ENCODE results near the gene KRT222. TPM values are rescaled to one million over a fixed set of nuclear protein-coding genes. Genes with fewer than 3 reads are reported as not detected.

Gene KRT222
- not detected for total RNA-seq
- long read RNA-seq, partial matches to known transcripts = 0 of 1 reads
- long read RNA-seq, other reads (novel, unspliced or antisense) = 0 of 1 reads

DNA sequence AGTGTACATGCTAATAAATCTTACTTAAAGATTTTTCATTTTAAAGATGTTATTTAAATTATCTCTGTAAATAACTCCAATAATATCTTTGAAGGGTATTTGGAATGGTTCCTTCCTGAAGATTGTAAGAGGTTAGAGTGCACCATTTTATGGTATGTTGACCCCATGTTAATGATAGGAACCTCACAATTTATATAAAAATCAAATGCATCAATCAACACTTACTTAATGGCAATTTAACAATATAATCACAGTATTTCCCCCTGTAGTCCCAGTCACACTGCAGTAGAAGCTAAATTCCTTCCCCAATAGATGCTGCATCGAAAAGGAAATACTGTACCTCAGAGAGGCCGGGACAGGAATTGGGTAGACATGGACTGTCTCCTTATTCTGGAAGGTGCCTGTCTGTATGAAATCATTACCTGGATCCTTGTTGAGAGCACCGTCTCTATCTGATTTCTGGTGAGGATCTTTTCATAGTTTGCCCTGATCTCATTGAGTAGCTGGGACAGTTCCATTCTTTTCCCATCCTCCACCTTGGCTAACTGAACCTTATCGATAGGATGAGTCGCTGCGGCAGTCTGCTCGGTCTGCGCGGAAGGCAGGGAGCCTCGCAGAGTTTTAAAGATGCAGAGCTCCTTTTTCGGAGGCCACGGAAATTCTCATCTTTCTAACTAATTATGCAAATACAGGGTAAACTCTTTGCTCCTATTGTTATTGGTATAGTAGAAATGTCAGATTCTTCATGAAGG, at the start of gene KRT222:
TSS of gene KRT222 (minus strand) at position 596 of the 752 bp plus-strand sequence. CDS start at position 518, 78 bp downstream.
- DNase-seq (no peak), ATAC-seq (no peak)
- intact Hi-C loops (cut with micrococcal nuclease) = no loop called here

DNA sequence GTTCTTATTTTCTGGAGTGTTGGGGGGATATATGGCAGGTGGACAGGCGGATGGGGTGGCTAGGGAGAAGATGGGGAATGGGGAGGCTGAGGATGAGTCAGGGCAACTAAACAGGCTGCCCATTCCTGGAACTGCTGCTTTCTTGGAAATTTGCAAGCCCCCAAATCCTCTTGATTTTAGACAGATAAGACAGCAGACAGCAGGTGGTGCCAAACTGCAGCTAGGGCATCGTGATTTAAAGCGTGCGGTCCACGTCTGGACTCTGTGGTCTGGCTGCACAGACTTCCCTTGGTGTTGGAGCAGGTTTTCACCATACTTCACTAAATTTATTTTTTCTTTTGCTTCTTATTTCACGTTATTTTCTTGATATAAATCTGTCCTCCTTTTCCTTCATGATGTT, 49.5 kb upstream of the KRT222 start:
- no peak for ATAC-seq
- intact Hi-C loops (cut with micrococcal nuclease) = no loop called here
- DNase-seq = no peak

GRCh38 chr17:40707745-40708144, 42.8 kb upstream of the KRT222 start:
- peak; percentile 37 for DNase-seq
- peak; percentile 57 for ATAC-seq
- intact Hi-C loops (cut with micrococcal nuclease) = no loop called here

GRCh38 chr17:40705584-40705983, 40.6 kb upstream of the KRT222 start:
- intact Hi-C loops (cut with micrococcal nuclease) = no loop called here
- no peak for DNase-seq
- no peak for ATAC-seq

- intact Hi-C loops (cut with micrococcal nuclease) = no loop called here
- DNase-seq (no peak), ATAC-seq (no peak)
Observed at GRCh38 chr17:40703652-40704051, 38.7 kb upstream of the KRT222 start, which contains the start of gene KRT24. Gene KRT24 (minus strand): TSS chr17:40703752. CDS start chr17:40703693, 59 bp downstream.

DNA sequence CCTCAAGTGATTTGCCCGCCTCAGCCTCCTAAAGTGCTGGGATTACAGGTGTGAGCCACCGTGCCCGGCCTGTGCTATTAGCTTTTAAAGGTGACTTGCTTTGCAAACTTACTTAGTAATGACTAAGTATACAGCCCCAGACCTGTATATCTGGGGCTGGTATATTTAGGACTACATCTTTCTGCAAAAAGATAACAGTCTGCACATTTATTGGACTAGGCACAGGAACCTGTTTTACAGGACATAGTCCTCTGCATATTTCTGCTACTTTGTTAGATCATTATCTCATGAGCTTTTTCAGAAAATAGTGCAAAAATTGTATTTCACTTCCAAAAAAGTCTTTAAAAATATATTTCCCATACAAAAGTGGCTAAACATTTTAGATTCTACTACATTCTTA, 37.3 kb upstream of the KRT222 start:
- intact Hi-C loops (cut with micrococcal nuclease) = no loop called here
- ATAC-seq (no peak), DNase-seq (no peak)

DNA sequence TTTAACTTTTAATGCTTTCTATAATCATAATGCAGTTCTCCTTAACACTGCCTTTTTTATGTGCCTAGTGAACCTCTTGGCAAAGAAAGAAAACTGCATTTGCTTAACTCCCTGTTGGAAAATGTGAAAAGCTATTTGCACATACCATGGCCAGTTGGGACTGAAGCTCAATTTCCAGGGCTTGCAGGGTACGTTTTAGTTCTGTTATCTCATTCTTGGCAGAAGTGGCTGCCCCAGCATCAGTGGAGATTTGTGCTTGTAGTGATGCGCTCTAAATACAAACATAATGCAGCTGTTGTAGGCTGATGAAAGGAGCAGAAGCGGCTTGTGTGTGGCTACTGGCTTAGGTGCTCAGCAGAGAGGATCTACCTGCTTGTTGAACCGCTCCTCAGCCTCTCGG, 34.9 kb upstream of the KRT222 start:
- ATAC-seq (peak; percentile 24), DNase-seq (no peak)
- intact Hi-C loops (cut with micrococcal nuclease) = no loop called here

- ATAC-seq = peak; percentile 18
- no peak for DNase-seq
- intact Hi-C loops (cut with micrococcal nuclease) = no loop called here
Observed at GRCh38 chr17:40699371-40699770, 34.4 kb upstream of the KRT222 start.

- no peak for DNase-seq
- intact Hi-C loops (cut with micrococcal nuclease) = no loop called here
- no peak for ATAC-seq
Observed at GRCh38 chr17:40697297-40697696, 32.3 kb upstream of the KRT222 start.

DNA sequence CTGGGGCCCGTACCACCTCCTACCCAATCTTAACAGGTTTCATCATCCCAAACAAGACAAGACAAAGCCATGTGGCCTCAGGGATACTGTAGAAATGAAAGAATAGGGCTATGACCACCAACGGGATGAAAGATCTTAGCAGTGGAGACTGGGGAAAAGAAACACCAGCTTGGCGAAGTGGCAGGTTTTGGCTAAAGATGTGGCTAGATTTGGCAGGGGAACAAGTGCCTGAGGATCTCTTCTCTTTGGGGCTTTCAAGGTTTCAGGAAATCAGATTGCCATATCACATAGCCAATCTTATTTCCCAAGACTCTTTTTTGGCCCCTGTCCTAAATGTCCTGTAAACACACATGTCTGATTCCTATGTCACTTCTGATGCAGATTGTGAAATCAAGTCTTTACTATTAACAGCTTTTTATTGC, 31.7 kb upstream of the KRT222 start:
- intact Hi-C loops (cut with micrococcal nuclease) = no loop called here
- DNase-seq (no peak), ATAC-seq (no peak)

DNA sequence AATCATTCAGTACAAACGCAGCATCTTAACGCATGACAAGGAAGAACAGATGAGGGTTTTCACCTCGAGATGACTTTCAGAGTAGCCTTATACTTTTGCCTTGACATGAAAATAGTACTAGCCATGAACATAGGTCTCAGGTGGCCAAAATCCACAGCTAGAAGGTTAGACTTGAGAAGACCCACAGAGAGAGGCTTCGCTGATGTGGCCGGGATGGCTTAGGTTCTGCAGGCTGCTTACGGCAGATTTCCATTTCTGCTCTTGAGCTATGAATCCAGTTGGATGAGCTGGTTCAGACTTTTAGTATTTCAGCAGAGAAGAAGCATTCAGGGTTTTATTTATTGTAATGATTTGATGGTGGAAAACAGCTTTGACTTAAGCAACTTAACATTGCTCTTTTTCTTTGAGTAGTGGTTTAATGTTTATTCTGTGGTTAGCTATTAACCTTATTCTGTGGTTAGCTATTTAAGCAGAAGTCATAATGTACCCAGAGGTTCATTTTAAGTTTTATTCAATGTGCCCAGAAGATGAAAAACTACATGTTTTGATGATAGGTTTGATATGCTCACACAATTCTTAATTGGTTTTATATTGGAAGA, 31.0 kb upstream of the KRT222 start:
- intact Hi-C loops (cut with micrococcal nuclease) = no loop called here
- ATAC-seq = no peak
- no peak for DNase-seq

DNA sequence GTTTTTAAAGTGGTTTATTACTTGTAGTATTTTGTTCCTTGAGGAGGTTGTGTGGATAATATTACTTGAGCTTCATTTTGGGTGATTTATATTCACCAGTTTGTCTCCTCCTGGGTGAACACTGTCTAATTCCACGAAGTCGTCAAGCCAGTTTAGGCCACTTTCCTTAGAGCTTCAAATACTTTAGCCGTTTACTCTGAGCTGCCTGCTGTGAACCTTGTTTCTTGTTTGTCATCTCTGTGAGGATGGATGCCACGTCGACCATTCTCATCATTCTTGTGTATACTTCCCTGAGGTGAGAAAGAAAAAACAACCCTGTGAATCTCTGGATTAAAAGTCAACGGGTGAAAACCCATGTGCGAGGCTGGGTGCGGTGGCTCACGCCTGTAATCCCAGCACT, 29.6 kb upstream of the KRT222 start:
- ATAC-seq = no peak
- no peak for DNase-seq
- intact Hi-C loops (cut with micrococcal nuclease) = no loop called here

DNA sequence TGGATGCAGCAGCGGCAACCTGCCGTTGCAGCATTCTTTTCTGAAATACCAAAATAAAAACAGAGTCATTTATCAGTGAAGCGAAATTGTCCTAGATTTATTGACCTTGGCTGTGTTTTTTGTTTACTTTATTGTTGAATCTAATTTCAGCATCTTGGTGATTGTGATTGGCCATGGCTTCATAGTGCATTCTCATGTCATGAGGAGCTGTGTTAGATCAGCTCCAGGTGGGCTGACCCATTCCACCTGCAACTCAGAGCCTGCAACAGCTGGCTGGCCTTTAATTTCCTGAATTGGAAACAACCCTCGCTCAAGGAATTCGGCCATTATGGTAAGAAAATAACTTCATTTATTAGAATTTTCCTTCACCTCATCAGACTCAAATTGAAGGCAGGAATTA, 22.1 kb upstream of the KRT222 start:
- ATAC-seq (no peak), DNase-seq (no peak)
- intact Hi-C loops (cut with micrococcal nuclease) = no loop called here

- DNase-seq = no peak
- intact Hi-C loops (cut with micrococcal nuclease) = no loop called here
- no peak for ATAC-seq
Observed at GRCh38 chr17:40686192-40686591, 21.2 kb upstream of the KRT222 start.

DNA sequence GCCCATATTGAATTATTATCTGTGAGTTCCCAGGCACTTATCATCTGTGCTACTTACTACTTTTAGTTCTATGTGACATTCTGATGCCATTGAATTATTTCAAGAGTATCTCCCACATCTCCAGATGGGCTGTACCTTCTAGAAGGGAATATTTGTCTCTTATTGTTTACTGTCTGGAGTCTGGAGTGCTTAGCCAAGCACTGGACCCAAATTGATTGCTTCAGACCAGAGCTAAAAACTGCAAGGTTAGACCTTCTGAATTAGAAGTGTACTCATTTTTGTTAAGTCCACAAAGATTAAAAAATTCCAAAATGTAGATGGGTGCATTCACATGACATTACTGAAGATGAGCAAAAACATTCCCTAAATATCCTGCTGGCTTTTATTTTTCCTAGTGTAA, 16.0 kb upstream of the KRT222 start:
- intact Hi-C loops (cut with micrococcal nuclease) = no loop called here
- no peak for DNase-seq
- no peak for ATAC-seq

GRCh38 chr17:40679523-40679907, 14.5 kb upstream of the KRT222 start:
- intact Hi-C loops (cut with micrococcal nuclease) = no loop called here
- ATAC-seq = no peak
- DNase-seq = no peak

DNA sequence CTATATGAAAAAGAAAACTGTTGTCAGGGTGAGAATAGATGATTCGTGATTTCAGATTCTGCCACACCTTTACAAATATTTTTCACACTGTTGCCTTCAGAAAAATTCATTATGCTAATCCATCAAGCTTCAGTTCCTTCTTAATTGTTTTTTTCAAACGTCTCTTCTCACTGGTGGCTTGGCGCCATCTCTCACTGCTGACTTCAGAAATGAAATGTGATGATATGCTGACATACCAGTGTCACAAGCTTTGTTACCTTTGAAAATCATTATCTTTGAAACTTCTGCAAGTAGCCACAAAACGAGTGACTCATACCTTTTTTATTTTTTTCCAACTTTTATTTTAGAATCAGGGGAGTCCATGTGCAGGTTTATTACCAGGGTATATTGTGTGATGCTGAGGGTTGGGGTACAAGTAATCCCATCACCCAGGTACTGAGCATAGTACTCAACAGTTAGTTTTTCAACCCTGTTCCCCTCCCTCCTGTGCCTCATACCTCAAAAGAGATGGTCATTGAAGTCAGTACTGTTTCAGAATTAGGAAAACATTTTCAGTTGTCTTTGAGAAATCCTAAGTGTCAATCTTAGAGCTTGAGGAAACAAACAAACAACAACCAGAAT, 14.0 kb upstream of the KRT222 start:
- ATAC-seq = no peak
- intact Hi-C loops (cut with micrococcal nuclease) = no loop called here

DNA sequence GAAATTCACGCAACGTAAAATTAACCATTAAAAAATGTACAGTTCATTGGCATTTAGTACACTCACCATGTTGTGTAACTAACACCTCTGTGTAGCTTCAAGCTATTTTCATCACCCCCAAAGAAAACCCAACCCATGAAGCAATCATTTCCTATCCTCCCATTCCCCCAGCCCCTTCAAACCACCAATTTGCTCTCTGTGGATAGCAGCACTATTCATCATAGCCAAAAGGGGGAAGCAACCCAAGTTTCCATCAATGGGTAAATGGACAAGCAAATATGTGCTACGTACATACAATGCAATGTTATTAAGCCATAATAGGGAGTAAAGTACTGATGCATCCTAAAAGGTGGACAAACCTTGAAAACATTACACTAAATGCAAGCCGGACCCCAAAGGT, 10.9 kb upstream of the KRT222 start:
- intact Hi-C loops (cut with micrococcal nuclease) = no loop called here
- DNase-seq (no peak), ATAC-seq (no peak)

More for the DNA sequence above, 14.0 kb upstream of the KRT222 start:
- DNase-seq = no peak

DNA sequence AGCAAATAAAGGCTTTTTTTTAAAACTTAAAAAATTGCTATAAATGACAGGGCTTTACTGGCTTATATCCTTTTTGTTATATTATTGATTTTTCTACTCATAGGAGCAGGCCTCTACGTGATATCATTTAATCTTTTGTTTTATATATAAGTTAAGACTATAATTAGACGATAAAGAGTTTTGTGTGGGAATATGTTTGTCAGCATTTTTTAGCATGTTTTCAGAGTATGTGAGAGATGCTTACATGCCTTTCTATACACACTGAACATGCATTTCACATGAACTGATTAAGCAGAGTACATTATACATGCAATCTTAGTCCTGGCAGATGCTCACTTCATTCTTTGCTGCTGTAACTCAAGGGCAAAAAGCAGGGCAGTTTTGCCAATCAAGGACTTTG, 7.7 kb upstream of the KRT222 start:
- no peak for ATAC-seq
- intact Hi-C loops (cut with micrococcal nuclease) = no loop called here
- DNase-seq = no peak

DNA sequence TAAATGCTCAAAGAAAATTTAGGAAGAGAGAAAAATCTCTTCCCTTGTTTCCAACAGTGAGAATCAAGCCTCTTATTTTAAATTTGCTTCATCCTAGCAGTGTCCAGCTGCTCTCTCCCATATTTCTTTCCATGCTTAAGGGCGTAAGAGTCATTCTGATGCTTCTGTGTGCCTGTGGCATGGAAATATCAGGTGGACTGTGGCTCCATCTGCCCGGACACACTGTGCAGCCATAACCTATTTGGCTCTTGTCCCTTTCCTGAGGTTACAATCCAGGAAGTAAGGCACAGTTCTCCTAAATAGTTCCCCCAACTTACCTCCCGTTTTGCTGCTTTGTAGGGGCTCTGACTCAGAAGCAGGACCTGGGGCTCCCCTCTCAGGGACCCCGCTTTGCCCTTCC, 6.3 kb upstream of the KRT222 start:
- intact Hi-C loops (cut with micrococcal nuclease) = no loop called here
- no peak for DNase-seq
- no peak for ATAC-seq

All from left ventricle myocardium superior (tissue), 1 donor.